Activated T-cell treated with anti-CD3 and anti-CD28 coated beads, Interleukin-2, amount 50 U/mL, for 1 hour (primary cell): ENCODE results near the gene ACSS1.

Source experiments
- DNase-seq: peaks from one replicate; pipeline ENCODE4 v3.0.0-alpha.2; 2020

The ACSS1 gene

DNA sequence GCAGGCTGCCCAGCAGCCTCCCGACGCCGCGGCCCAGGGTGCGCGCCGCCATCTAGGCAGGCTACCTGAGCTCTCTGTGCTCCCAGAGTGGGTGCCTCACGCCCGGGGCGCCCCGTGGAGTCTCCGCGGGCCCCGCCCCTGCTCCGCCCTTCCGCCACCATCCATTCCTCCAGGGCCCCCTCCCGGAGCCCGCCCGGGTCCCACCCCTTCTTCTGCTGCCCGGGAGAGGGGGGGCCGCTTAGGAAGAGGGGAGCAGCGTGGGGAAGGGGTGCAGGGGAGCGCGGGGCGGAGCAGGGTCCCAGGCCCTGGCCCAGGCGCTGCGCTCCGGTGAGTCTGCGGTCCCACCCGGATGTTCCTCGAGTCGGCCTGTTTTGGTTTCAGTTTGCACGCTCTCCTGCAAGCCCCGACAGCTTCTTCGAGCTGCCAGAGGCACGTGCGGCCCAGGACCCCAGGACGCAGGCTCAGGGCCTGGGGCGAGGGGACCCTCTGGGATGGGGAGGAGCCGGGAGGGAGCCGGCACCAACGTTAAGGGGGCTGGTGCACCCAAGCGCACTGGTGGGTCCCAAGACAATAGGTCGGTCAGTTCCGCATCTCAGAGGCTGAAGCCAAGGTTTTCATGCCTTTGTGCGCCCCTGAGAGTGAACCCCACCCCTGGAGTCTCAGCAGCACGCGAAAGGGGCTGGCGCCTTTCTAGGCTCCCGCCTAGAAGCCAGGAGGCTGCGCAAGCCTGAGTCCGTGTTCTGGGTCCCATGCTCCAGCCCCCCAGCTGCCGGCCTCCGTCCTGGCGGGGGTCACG, at the start of gene ACSS1:
Gene ACSS1, minus strand, starts transcription at position 89 of the 796 bp plus-strand sequence. Its CDS starts 37 bp downstream, at position 52.
- DNase-seq = peak; percentile 81

DNA sequence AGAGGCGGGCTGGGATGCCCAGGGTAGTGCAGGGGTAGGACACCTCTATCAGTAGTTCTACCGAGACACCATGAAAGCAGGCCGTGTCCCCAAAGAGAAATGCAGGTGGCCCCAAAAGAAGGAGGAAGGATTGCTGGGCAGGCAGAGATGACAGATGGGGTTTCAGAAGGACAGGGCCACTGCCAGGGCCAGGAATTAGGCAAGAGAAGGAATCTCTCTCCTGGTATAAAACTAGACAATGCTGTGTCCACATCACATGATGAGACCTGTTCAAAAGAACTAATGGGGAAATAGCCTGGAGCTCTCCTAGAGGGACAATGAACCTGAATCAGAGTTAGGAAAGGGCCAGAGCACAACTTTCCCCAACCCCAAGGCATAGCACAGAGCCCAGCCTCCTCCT, 45.6 kb upstream of the ACSS1 start:
- no peak for DNase-seq

DNA sequence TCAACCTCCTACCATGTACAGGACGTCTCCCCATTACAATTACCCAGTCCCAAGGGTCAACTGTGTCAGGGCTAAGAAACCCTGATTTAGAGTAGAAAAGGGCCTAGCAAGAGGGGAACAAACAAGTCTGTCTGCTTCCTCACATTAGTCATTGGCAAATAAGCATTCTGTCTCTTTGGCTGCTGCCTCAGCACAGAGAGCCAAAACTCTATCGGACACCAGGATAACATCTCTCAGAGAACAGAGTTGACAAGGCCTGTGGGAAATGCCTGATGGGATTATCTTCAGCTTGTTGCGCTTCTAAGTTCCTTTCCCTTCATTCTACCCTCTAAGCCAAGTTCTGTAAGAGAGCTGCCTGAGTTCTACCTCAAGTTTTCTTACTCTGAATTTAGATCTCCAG, 43.0 kb upstream of the ACSS1 start:
- DNase-seq = no peak

DNA sequence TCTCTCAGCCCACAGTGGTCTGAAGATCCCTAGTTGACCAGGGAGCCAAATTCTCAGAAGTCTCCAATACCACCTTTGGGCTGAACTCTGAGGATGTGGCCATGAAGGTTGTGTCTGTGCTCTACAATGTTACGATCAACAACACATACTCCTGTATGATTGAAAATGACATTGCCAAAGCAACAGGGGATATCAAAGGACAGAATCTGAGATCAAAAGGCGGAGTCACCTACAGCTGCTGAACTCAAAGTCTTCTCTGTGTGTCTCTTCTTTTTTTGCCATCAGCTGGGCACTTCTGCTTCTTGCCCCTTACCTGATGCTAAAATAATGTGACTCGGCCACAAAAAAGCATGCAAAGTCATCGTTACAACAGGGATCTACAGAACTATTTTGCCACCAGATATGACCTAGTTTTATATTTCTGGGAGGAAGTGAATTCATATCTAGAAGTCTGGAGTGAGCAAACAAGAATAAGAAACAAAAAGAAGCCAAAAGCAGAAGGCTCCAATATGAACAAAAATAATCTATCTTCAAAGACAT, 41.7 kb upstream of the ACSS1 start:
- DNase-seq = no peak

DNA sequence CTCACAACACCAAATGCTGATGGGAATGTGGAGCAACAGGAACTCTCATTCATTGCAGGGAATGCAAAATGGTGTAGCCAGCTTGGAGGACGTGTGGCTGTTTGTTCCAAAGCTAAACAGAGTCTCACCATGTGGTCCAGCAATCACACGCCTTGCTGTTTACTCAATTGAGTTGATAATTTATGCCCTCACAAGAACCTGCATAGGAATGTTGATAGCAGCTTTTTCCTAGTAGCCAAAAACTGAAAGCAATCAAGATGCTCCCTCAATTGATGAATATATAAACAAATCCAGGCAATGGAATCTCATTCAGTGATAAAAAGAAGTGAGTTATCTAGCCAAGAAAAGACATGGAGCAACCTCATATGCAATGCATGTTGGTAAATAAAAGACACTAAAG, 39.6 kb upstream of the ACSS1 start:
- no peak for DNase-seq

DNA sequence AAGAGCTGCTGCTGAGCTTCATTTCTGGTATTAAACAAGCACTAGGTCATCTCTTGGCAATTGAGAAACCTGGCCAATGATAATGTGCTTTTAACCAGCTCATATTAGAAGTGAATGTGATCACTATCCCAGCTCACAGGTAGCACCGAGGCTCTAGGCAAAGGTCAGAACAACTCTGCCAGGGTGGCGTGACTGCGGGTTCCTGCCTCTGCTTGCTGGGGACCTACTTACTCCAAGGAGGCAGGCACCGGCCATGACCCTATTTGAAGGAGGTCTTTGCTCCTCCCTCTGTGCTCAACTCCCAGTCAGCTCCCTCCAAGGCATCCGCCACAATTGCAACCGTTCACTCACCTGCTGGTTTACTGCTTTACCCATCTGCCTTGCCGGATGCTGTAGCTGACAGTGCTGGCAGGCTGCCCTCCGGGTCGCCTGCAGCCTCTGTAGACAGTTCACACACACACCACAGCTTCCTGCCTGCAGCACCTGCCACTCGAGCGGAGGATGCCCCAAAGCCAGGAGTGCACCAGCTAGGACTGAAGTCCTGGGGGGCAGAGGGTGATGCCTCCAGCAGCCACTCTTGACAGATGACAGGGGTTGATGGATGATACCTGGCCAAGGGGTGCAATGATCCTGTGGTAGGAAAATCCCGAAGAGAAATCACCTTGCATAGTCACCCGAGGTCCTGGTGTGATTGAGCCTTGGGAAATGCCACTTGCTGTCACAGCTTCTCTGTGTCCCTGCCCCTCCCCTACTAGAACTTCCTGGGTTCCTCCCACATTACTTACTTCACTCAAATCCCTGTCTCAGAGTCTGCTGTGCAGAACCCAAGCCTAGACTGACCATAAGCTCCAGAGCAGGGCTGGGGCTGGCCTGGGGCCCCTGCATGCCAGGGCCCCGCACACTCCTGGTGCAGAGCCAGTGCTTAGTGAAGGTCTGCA, 32.8 kb upstream of the ACSS1 start:
- peak; percentile 73 for DNase-seq

DNA sequence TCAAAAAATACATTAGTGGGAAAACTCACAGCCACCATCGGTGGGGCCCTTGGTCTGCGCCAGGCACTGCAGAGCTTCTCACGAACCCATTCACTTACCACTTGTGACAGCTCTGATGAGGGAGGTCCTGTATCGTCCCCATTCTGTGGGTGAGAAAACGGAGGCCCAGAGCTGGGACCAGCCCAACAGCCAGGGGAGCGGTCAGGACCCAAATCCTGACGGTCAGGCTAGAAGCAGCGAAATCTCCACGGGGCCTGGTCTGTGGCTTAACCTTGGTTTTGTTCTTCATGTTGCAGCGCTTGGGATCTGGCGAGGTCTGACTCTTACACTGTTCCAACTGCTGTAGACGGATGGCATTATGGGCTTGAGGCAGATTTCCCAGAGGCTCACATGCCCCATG, 31.7 kb upstream of the ACSS1 start:
- DNase-seq = no peak

DNA sequence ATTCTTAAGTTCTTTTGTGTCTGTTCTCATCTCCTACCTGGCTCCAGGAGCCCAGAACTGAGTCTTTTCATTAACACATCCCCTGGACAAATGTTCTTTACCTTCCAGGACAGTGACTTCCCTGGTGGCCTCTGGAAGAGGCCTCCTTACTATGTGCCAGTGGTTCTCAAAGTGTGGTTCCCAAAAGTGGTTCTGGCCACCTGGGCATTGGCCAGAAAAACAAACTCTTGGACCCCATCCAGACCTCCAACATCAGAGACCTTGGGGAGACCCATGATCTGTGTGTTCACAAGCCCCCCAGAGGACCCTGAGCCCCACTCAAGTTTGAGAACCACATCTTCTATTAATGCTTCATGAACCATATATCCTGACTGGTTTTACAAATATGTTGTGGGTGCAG, 31.2 kb upstream of the ACSS1 start:
- no peak for DNase-seq

DNA sequence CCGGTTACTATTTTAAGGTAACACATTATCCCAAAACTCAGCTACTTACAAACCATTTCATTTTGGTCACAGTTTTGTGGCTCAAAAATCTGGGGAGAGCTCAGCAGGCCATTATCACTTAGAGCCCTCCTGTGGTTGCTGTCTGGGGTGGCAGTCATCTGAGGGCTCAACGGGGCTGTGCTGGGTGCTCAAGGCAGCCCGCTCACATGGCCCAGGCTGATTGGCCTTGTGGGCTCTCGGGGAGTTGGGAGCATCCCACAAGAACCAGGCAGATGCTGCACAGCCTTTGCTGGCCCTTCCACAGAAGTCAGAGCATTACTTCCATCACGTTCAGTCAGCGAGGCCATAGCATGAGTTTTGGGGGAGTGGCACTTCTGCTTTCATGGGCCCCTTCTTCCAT, 30.3 kb upstream of the ACSS1 start:
- DNase-seq = no peak

DNA sequence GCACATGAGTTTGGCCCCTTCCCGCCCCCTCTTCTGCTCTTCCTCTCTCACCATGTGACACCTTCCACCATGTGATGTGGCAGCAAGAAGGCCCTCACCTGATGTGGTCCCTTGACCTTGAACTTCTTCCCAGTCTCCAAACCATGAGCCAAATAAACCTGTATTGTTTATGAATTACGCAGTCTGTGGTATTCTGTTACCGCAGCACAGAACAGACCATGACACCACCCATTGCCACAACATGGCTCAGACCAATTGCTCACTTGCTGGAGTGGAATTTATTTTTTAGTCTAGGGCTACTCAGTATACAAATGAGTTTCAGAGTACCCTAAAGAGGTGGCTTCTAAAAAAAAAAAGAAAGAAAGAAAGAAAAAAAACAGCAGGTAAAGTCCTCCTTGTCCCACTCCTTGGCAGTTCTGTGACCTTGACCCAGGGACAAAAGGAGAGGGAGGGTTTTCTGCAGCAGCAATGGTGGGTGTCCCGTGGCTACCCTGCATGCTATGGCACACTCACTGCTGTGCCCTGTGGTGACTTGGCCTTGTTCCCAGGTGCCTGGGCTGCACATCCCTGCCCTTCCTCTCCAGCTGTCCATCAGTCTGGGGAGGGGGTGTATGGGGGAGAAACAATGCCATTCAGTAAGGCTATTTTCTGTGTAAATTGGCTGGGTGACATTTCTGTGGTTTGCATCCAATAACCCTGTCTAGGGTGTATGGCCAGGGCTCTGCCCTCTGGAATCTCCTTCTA, 29.4 kb upstream of the ACSS1 start:
- no peak for DNase-seq

DNA sequence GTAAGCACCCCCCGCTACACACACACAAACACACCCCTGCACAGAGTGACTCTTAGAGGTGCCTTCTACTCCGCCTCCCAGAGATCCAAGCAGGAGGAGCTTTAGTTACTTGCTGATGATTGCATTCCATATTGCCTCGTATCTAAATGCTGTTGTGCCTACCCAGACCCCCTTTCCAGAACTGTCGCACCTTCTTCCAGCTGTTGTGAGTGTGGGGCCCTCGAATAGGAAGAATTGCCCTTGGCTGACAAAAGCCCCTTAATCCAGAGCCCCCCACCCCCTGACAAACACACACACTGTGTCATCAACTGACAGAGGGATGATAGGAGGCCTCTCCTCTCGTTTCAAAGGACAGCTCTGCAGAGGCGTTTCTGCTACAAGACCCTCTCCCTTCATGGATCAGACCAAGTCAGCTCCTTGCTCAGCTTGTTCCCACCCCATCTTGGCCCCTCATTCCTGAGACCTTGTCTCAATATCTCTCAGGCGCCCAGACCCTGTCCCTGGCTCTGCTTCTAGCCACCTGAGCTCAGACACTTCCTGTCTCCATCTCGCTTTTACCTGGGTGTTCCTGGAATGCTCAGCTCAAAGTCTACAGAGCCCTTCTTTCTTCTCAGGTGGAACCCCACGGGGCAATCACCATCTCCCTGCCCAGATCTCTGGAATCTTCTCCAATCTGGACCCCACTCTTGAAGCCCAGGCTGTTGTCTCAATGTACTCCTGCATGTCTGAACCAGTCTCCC, 28.0 kb upstream of the ACSS1 start:
- no peak for DNase-seq

DNA sequence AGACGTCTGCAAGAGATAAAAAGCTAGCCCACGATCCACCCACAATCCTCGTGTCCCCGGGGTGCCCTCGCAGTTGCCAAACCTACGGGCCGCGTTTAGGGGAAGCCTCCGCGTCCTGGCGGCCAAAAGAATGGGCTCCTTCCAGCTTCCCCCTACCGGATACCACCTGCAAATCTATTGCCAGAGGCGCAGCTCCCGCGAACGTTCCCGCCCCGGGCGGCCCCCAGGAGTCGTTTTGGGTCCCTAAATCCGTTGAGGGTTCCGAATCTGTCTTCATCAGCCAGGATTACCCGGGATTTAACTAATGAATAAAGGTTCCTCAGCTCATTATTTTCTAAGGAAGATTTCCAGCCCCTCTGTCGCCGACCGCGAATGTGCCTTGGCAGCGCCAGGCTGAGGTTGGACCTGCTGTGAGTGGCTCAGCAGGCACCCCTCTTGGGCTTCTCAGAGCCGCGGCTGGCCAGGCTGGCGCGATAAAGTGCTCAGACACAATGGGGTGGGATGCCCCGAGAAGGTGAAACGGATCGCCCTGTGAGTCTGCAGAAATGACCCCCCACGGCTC, 26.8 kb upstream of the ACSS1 start:
- peak; percentile 32 for DNase-seq

DNA sequence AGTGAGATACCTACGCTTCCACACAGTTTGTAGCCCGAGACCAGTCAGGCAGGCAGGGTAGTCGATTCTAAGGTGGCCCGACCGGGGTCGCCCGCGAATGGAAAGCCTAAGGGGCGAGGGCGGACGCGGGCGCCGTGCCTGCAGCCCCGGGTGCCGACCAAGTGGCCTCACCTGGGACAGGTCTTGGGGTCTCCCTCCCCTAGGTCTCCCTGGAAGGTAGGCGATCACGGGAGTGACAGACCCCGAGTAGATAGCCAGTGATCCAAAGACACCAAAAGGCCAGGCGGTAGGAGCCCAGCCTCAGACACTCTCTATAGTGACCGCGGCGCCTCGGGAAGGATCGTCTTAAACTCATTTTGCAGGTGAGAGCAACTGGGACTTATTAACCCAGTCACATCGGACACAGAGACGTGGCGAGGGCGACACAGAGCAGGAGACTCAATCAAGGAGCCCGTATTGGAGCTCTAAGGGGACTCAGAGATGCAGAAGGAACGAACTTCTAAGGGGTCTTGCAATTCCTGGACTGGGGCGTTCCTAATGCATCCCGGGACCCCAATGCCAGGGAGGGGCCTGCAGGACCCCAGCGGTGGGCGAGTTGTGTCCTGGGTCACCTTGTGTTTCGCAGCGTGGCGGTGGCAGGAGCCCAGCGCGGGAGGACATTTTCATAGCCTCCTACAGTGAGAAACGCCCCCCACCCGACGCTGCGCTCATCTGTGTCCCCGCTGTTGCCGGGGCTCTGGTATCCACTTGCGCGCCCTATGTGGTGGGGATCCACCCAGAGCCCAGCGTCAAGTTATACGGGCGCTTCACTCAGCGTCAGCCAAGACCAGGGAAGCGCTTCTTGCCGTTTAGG, 26.1 kb upstream of the ACSS1 start:
- no peak for DNase-seq

DNA sequence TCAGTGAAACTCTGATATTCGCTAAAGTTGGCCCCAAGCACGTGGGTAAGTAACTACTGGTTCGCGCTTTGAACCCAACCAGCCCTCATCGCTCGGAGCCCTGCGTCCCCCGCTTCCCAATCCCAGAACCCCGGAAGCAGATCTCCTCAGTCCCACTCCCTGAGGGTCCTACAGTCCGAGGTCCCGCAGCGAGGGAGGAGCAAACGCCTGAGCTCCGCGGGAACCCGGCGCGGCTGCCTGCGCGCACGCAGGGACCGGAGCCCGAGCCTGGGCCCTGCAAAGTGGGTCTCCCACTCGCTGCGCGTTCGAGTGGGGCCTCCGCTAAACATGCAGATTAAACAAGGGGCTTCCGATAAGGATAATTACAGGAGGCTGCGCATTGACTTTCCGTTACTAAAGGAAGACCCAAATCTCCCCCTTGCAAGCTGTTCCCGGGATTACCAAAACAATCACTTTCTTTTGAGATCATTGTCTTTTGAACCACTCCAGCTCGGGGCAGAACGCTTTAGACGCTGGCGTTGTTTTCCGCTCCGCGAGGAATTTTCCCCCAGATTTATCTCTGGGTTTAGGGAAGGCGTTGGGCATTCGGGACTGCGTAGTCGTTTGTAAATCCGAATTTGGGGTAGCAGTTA, 25.3 kb upstream of the ACSS1 start:
- no peak for DNase-seq

DNA sequence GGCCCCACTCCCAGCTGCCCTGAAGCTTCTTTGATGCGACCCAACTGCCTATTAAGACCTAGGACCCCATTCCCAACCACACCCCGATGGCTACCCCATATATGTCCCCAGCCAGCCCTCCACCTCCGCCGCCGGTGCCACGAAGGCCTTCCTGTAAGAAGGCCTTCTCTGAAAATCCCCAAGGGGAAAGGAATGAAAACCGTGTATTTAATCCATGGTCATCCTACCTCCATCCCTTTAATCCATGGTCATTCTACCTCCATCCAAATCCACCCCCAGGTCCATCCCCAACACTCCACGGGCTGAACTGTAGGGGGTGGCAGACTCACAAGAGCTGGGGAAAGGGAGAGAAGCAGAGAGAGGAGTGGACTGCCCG, 24.5 kb upstream of the ACSS1 start:
- no peak for DNase-seq

DNA sequence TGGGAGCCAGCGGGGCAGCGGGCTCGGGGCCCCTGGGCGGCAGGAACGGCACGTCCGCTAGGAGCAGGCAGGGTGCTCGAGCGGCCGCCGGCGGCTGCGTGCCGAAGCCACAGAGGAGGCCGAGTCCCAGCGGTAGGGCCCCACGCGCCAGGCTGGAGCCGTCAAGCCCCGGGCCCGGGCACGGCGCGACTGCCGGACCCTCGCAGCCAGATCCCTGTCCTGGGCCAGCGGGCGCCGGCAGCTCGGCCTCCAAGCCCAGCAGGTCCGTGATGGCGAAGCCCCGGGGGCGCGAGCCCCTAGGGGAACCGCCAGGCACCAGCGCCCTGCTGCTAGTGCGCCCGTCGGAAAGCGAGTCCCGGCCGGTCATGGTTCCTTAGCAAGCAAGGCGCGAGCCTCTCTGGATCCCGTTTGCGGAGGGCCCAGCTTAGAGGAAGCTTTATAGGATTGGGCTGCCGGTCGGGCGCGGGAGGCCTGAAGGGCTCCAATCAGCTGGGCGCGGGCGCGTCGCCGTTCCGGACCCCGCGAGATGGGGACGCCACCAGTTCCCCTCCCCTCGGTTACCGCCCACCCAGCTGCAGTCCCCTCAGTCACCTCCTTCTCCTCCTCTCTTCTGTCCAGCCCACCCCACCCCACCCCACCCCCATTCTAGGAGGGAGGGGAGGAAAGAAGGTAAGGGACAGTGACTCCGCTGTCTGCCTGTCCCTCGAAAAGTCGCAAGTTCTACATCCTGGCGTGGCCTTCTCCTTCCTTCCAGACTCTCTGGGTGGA, 24.0 kb upstream of the ACSS1 start, which contains the start of gene VSX1:
Gene VSX1, minus strand, starts transcription at position 412 of the 768 bp plus-strand sequence. Its CDS starts 45 bp downstream, at position 367.
- no peak for DNase-seq

DNA sequence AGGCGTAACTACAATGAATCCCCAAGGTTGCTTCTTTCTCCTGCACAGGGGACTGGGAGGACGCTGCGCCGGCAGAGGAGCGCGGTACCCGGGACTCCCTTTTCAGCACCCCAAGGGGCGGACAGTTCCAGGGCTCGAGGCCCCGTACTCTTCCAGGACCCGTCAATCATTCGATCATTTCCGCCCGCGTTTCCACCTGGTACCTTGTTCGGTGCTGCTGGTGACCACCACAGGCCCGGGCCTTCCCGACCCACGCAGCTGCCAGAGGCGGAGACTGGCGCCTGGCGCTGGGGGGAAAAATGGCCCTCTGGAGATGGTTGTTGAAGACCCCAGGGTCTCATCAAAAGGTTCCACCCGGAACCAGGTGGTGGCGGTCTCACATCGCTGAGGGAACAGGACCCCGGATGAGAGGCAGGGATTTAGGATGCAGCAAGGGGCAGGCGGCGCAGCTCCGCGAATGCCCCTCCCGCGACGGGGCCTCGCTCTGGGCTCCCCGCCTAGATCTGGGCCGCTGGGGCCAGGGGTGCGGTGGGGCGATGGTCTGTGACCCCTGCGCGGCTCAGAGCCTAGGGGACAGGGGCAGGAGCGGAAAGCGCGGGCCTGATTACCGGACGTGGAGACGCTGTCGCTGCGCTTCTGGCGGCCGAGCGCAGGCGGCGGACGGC, 23.3 kb upstream of the ACSS1 start:
- peak; percentile 52 for DNase-seq

DNA sequence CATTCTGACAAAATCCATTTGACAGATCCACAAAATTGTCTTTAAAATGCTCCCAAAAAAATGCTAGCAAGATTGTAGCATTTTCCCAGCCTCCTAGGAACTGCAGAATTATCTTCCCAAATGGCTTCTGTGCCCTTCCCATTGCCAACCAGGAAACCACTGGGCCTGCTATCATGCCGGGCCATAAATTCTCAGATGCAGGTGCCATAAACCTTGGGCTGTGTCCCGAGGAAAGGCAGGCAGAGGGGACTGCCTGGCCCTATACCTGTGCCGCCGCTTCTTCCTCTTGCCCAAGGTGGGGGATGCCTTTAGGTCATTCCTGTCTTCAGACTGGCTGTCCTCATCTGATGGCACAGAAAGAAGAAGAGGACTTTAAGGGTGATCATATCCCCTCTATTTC, 21.2 kb upstream of the ACSS1 start:
- no peak for DNase-seq

DNA sequence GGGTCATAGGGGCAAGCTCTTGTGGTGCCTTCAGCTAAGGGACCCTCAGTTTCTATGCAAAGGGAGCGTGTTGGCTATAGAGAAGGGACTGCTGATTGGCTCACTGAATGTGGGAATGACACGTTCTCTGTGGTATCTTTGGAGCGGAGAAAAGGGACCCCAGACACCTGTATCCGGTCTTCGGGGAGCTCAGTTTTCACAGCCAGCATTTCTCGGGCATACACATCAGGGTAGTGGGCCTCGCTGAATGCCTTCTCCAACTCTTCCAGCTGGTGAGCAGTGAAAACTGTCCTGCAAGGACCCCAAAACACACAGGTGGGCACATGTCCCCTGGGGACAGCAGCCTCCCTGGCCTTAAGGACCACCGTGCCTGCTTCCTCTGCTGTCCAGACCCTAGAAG, 20.7 kb upstream of the ACSS1 start:
- no peak for DNase-seq
